ENCODE measurements around the gene EFNB3.

- TF ChIP-seq POLR2A (IDR thresholded peaks at IDR 0.05), result no peak
- TF ChIP-seq CTCF (IDR thresholded peaks at IDR 0.05), result no peak
Measured at GRCh38 chr17:7732981-7733539, 28.1 kb downstream of the EFNB3 start.
